Activated T-helper 9 cell treated with anti-CD3 and anti-CD28 coated beads, Interleukin-2, amount 50 U/mL, for 16 hours (primary cell): ENCODE measurements around the gene RIMS1.

Source experiments
- DNase-seq: peaks from one replicate; pipeline ENCODE4 v3.0.0-alpha.2; 2020; ENCODE audit warnings: low read depth

Gene RIMS1

GRCh38 chr6:72416744-72417465 is 530.6 kb downstream of the RIMS1 start:
- no peak for DNase-seq

GRCh38 chr6:72417759-72418158 is 531.4 kb downstream of the RIMS1 start:
- no peak for DNase-seq

GRCh38 chr6:72418495-72418894 is 532.1 kb downstream of the RIMS1 start:
- DNase-seq = no peak

GRCh38 chr6:72419966-72420365 is 533.6 kb downstream of the RIMS1 start:
- no peak for DNase-seq

GRCh38 chr6:72420409-72420808 is 534.1 kb downstream of the RIMS1 start:
- no peak for DNase-seq

- no peak for DNase-seq
These were observed 535.0 kb downstream of the RIMS1 start for GRCh38 chr6:72421387-72421786.

- DNase-seq = no peak
These were observed 535.8 kb downstream of the RIMS1 start for GRCh38 chr6:72422171-72422570.

GRCh38 chr6:72424476-72424875 is 538.1 kb downstream of the RIMS1 start:
- DNase-seq = no peak

- no peak for DNase-seq
These were observed 538.8 kb downstream of the RIMS1 start for GRCh38 chr6:72425003-72425681.

- no peak for DNase-seq
These were observed 554.3 kb downstream of the RIMS1 start for GRCh38 chr6:72440611-72441010.

GRCh38 chr6:72446430-72446829 is 560.1 kb downstream of the RIMS1 start:
- DNase-seq = no peak
